GM23248 (cell line): ENCODE data around the gene MAPK4.

Experiments
- EZH2 ChIP-seq: fragments of 200-600 bp; sonication (generic); IDR thresholded peaks from 2 replicates; pipeline ENCODE4 v1.6.1; 2018; ENCODE audit warnings: antibody characterized with exemption, mild to moderate bottlenecking; ENCODE audit not compliant: insufficient read depth, poor library complexity, severe bottlenecking
- EZH2phosphoT487 ChIP-seq: fragments of 200-600 bp; sonication (generic); IDR thresholded peaks from 2 replicates; pipeline ENCODE4 v1.6.1; 2018; ENCODE audit warnings: antibody characterized with exemption, moderate library complexity, mild to moderate bottlenecking, low read depth; ENCODE audit not compliant: insufficient read depth

DNA sequence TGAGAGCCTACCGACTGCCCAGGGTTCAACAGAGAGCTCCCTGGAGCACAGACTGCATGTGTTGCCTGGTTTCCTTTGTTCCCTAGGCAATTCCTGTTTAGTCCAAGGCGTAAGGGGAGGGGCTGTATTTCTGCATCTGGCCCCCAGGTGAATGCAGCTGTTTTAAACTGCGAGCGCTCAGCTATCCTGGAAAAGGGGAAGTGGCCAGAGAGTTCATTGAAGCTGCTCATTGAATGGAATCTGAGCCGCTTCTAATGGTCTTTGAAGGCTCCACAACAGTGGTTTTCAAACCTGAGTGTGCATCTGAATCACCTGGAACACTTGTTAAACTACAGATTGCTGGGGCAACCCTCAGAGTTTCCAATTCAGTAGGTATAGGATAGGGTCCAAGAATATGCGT lies 18.1 kb downstream of the MAPK4 start:
- no peak for TF ChIP-seq EZH2phosphoT487
- no peak for TF ChIP-seq EZH2
